CD4-positive, alpha-beta T cell treated with Interleukin-2 at 100 ng/mL for 4 hours (primary cell): ENCODE data around the gene TAF3.
"Not testable (repeated sequence)": the region's sequence is repeated elsewhere in the genome, so short reads cannot be mapped to it uniquely, and the experiment has no call there.

Experiments used
- DNase-seq: peaks from one replicate; pipeline ENCODE4 v3.0.0-alpha.2; 2020; ENCODE audit warnings: low spot score

Gene TAF3

GRCh38 chr10:7811000-7811399 is 7.3 kb upstream of the TAF3 start:
- no peak for DNase-seq

GRCh38 chr10:7811743-7812142 is 6.6 kb upstream of the TAF3 start:
- not testable (repeated sequence) for DNase-seq

- DNase-seq, result no peak
Observed at GRCh38 chr10:7813481-7813880, 4.8 kb upstream of the TAF3 start.

- no peak for DNase-seq
Observed at GRCh38 chr10:7817576-7817975, 729 bp upstream of the TAF3 start.

GRCh38 chr10:7817984-7818294 is 366 bp upstream of the TAF3 start:
- no peak for DNase-seq

GRCh38 chr10:7819121-7819460 is 786 bp downstream of the TAF3 start:
- DNase-seq, result peak; percentile 25

GRCh38 chr10:7824251-7824650 is 5.9 kb downstream of the TAF3 start:
- DNase-seq, result no peak

- no peak for DNase-seq
Observed at GRCh38 chr10:7826971-7827370, 8.7 kb downstream of the TAF3 start.

GRCh38 chr10:7829289-7829834 is 11.1 kb downstream of the TAF3 start:
- DNase-seq, result no peak

GRCh38 chr10:7832060-7832459 is 13.8 kb downstream of the TAF3 start:
- no peak for DNase-seq

GRCh38 chr10:7833210-7833609 is 14.9 kb downstream of the TAF3 start:
- DNase-seq, result no peak

GRCh38 chr10:7834262-7834661 is 16.0 kb downstream of the TAF3 start:
- DNase-seq, result no peak

GRCh38 chr10:7836571-7836970 is 18.3 kb downstream of the TAF3 start:
- DNase-seq, result no peak

- no peak for DNase-seq
Observed at GRCh38 chr10:7846591-7846990, 28.3 kb downstream of the TAF3 start.

- no peak for DNase-seq
Observed at GRCh38 chr10:7853226-7853842, 35.0 kb downstream of the TAF3 start.

- no peak for DNase-seq
Observed at GRCh38 chr10:7853890-7854289, 35.6 kb downstream of the TAF3 start.

- no peak for DNase-seq
Observed at GRCh38 chr10:7855205-7855604, 36.9 kb downstream of the TAF3 start.

GRCh38 chr10:7856678-7857077 is 38.4 kb downstream of the TAF3 start:
- no peak for DNase-seq

GRCh38 chr10:7857262-7857661 is 39.0 kb downstream of the TAF3 start:
- DNase-seq, result no peak

GRCh38 chr10:7861509-7862120 is 43.3 kb downstream of the TAF3 start:
- DNase-seq, result no peak

- no peak for DNase-seq
Observed at GRCh38 chr10:7862121-7862514, 43.8 kb downstream of the TAF3 start.

- no peak for DNase-seq
Observed at GRCh38 chr10:7866176-7866575, 47.9 kb downstream of the TAF3 start.

GRCh38 chr10:7872041-7872442 is 53.7 kb downstream of the TAF3 start:
- peak; percentile 18 for DNase-seq

- no peak for DNase-seq
Observed at GRCh38 chr10:7874864-7875263, 56.6 kb downstream of the TAF3 start.
